ENCODE data around the gene BZW1.

Gene BZW1

DNA sequence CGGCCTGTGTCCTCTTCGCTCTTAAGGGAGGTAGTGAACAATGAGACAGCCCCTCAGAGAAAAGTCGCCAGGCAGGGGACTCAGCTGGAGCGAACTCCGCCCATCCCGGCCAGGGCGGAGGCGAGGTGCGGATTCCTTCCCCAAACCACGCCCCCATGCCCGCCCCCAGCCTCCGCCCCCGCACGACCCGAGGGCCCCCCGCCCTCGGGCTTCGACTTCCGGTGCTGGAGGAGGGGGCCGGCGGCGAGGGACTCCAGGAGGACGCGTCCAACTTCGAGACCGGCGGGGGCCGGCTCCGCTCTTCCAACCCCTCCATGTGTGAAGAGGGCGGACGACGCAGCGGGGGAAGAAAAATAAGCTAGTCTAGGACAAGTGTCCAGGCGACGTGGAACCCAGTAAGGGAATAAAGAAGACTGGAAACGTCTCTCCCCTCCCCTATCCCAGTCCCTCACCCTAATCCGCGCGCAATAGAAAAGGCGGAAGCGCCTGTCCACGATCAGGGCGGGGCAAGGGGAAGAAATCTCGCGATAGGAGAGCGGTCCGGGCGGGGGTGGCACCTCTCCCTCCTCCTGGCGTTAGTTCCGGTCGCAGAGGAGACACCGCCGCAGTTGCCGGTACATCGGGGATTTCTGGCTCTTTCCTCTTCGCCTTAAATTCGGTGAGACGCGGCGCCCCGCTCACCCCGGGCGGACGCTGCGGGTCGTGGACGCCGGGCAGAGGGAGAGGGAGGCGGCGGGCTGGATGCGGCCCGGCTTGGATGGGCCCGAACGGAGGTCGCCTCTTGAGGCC lies at the start of gene BZW1:
TSS of gene BZW1 (plus strand) at position 578 of the 789 bp plus-strand sequence. CDS start 1,308 bp downstream, outside the sequence.
- DNase-seq: peak; percentile 98

DNA sequence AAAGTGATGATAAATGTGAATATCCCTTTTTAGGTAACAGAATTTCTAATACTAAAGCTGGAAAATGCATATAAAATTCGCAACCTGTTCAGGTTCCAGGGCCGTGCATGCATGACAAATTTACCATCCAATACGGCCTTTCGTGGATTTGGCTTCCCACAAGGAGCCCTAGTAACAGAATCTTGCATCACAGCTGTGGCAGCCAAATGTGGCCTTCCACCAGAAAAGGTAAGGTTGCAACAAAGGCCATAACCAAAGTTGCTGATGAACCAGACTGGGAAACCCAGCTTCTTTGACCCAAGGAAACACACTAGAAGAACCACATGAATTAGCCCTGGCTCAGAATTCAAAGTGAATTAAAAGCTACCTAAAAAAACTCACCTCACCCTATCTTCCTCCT lies 49.6 kb upstream of the BZW1 start:
- no peak for DNase-seq

DNA sequence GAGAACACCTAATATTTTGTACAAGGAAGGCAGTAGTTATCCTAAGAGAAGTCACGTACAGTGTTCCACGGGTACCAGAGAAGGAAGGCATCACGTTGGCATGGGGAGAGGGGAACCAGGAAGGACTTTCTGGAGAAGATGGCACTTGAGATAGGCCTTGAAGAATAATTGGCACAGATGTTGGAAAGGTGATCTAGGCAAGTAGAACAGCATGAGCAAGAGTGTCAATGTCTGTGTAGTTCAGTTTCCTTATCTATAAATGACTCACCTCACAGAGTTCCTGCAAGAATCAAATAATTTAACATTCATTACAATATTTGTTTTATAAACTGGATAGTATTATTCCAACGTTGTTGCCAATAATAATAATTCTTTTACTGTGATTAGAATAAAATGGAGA lies 48.3 kb upstream of the BZW1 start:
- no peak for DNase-seq

DNA sequence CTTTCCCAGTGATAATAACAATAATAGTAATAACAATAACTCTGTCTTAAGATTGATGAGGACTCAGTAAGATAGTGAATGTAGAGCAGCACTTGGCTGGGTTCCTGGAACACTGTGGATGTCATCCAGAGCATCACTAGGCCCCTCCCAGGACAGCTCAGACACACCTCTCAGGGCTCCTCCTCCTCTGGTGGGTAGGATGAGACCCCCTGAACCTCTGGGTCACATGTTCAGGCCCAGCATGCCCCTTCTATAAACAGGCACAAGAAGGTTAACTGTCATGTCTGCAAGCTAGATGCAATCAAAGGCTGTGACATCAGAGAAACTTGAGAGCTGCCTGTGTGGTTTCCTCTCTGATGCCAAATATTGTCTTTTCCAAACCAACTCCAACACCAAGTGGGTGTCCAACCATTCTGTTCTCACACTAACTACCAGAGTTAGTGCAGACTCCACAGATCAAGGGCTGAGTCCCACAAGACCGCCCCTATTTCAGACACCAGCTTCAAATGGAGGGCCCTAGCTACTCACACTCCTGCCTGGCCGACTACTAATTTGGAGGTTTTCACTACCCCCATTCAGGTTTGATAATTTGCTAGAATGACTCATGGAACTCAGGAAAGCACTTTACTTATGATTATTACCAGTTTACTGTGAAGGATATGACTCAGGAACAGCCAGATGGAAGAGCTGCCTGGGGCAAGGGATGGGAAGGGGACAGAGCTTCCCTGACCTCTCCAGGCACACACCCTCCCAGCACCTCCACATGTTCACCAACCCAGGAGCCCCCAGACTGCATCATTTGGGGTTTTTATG lies 46.4 kb upstream of the BZW1 start:
- no peak for DNase-seq

DNA sequence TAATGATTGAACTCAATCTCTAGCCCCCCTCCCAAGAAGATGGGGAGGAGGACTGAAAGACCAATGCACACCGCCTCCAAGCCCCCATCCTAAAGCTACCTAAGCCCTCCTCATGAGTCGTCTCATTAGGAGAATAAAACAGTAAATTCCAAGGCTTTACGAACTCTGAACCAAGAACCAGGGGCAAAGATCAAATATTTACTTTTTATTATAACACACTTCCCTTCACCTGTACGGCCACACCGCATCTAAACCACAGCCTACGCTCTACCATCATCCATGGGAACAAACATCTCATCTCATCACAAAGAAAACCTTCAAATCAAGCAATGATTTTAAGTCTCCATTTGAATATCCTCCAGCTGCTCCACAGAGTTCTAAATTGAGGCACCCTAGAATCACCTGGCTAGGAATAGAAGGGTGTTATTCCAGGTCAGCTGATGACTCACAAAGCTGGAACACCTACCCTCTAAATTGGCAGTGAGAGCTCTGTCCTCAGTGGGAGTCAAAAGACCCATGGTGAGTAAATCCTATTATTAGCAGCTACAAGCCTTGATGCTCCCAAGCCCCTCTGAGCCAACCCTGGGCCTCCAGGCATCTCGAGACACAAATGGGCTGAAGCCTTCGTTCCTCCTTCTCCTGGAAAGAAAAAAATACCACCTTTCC lies 45.6 kb upstream of the BZW1 start:
- DNase-seq: no peak

DNA sequence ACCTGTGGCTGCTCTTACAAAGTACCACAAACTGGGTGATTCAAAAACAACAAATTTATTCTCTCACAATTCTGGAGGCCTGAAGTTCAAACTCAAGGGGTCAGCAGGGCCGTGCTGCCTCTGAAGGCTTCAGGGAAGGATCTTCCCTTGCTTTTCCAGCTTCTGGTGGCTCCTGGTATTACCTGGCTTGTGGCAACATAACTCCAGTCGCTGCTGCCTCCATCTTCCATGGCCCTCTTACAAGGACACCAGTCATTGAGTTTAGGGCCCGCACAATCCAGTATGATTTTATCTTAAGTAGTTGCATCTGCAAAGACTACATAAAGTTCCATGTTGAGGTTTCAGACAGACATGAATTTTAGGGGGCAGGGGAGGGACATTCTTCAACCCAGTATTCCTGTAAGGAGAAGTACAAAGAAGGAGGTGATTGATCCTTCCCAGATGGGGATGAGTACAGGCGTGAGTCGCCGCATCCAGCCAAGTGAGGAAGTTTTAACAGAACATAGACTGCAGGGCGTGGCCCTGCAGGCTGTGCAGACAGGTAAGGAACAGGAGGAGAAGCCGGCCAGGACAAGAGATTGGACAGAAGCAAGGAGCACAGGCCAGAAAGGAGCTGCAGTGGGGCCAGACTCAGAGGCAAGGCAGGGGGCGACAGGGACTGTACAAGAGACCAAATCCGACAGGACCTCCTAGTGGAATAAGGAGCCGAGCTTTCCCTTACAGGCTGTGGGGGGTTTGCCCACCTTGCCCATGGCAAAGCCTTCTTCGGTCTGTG lies 44.4 kb upstream of the BZW1 start:
- DNase-seq: no peak

DNA sequence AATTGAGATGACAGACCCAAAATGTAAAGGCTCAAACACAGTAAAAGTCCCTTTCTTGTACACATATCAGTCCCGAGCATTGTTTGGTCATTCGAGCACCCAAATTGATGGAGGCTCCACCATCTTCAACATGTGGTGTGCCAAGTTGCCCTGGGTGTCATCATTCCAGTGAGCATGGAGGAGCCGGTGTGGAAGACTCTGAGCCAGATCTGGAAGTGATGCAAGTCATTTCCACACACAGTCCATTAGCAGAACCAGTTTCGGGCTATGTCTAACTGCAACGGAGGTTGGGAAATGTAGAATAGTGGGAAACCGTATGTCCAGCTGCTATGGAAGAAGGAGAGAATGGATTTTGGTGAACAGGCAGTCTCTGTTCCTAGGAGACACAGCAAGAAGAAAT lies 40.9 kb upstream of the BZW1 start:
- no peak for DNase-seq

DNA sequence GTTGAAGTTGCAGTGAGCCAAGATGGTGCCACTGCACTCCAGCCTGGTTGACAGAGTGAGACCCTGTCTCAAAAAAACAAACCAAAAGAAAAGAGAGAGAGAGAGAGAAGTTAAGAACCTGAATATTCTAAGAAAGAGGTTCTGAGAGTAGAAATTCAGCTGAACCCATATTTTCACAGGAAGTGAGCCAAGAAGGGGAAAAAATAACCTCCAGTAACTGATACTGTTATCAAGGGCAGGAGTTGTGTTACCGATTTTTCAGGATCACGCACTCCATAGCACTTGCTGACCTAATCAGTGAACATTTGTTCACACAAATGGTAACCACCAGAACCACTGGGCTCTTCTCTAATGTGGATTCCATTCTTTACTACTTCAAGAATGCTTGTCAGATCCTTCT lies 39.1 kb upstream of the BZW1 start:
- no peak for DNase-seq

DNA sequence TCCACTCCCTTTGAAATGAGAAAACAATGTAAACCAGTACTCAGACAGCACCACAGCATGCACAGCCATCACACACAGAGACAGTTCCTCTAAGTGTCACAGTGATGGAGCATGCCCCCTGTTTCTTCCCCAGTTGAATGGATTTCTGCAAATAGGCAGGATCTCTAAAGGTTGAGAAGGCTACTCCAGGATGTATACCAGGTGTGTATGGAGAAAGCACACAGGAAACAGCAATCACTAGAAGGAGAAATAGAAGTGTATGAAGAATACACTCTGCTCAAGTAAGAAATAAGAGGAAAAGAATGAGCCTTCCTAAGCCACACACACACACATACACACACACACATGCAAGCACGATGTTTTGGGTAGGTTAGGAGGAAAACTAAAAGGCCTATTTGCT lies 38.6 kb upstream of the BZW1 start:
- DNase-seq: no peak

DNA sequence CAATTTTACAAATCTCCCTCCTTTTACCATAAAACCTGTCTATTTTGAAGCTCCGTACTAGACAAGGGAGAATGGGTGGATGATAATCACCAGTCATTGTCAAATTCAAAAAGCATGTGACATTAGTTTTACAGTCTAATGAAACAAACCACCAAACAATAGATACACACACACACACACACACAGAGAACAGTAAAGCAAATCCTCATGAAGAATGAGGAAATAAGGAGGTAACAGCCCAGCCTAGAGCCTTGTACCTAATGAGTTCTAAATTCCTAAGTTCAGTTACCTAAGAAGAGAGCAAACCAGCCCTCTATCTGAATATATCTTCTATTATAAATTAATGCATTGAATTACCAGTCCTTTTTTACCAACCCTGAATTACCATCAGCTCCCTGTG lies 36.8 kb upstream of the BZW1 start:
- DNase-seq: no peak

DNA sequence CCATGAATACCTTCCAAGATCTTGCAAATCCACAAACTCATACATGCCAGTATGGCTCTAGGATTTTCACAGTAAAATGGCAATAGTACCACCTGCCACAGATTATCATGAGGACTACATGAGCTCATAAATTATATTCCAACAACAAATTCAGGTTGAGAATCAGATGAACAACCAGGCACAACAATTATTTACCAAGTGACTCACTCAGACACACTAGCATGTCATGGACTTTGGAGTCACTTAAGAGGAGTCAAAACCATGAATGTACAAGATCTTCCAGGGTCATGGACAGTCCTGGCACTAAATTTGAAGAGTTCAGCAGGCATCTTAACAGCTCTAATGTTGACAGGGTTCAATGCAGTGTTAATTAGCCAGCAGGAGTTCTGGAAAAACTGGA lies 34.4 kb upstream of the BZW1 start:
- no peak for DNase-seq

DNA sequence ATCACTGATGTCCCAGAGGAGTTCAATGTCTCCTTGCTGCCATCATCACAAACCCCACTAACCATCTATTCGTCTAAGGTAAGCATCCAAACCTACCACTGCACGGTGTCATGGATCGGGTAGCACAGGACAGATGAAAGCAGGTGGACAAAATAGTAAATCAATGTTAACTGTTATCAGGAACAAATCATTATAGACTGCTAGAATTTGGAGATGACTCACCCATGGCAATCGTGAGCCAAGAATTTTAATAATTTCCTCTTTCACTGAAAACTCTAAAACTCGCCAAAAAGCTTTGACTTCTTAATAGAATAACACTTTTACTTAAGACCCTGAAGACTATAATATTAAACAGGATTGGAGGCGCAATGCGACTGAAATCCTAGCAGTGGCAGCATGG lies 33.7 kb upstream of the BZW1 start:
- DNase-seq: no peak

DNA sequence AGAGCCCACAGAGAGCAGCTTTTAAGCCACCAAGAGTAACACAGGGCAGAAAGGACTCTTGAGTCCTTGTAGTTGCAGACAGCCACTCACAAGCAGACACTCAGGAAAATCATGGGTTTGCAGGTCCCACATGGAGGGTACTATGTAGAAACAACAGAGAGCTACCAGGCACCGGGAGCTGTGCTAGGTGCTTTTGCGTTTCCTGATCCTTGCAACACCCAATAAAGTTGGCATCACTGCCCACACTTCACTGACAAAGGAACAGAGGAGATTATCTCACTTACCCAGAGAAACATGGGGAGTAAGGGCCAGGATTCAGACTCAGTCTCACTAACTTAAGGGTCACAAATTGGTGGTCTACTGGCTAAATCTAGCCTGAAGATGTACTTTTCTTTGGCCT lies 32.5 kb upstream of the BZW1 start:
- no peak for DNase-seq

DNA sequence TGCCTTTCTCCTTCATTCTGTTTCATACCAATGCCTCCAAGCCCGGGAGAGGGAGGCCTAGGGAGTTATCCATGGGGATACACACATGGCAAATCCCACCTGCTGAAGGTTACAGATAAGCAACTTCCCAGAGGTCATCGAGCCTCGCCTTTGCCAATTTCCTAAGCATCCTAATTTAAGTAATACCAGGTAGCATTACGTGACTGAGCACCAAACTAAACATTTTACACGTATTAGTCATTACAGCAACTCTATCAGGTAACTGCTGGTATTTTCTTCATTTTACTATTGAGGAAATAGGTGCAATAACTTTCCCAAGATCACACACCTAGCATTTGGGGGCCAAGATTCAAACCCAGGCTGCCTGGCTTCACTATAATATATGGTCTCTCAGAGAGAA lies 30.1 kb upstream of the BZW1 start:
- DNase-seq: no peak

DNA sequence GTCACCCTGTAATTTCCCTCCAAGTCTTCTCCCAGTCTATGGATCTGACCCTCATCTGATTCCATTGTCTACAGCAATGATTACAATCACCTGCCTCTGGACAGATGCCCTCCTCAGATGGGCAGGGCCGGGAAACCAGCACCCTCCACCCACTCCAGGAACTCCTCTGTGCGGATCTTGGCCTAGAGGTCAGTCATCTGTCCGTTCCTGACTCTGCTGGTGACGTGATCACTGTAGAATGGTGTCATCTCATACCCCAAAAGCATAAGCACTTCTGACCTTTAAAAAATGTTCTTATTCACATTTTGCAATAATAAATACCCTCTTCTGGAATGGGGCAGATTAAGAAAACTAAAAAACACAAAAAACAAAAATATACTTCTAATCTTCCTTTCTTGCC lies 29.5 kb upstream of the BZW1 start:
- no peak for DNase-seq

DNA sequence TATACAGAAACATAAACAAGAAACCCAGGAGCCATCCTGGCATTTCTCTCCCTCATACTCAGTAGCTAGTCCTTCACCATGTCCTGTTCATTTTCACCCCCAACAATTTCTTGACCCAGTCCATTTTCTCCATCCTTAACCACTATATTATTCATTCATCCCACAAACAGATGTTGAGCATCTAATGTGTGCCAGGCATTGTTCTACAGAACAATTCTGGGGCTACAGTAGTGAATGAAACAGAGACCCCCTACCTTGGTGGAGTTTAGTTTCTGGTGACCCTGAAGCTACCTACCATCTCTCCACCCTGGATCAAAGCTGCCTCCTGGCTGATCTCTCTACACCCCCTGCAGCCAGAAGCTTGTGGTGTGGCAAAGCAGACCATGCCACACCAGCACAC lies 27.5 kb upstream of the BZW1 start:
- DNase-seq: no peak

DNA sequence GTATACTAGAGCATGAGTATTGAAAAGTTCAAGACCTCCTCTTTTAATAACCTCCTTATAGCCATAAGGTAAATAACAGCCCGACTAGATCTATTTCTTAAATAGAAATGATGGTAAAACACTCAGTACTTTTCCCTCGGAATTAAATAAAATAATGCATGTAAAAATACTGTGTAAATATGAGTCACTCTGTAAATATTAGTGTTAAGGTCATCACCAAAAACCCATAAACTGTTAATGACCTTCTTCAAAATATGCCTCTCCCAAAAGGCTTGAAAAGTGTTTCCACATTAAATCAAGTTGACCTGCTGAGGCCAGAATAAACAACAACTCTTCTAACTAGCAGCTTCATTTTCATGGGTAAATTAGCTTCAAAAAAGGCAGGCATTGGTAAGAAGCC lies 25.3 kb upstream of the BZW1 start:
- no peak for DNase-seq

DNA sequence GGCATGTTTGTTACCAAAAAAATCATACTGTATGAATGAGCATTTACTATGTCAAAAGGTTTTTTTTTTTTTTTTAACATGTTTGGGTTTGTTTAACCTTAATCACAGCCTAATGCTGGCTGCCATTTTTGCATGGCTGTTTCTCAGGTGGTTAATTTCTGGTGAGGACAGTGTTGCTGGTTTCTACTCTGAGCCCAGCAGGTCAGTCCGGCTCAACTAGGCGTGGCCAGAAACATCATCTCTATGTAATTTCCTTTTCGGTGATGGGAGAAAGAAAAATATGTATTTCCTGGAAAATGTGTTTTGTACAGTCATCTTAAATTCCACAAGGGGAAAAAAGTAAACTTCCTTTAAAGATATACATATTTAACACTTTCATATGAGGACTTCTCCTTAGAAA lies 24.9 kb upstream of the BZW1 start:
- no peak for DNase-seq

DNA sequence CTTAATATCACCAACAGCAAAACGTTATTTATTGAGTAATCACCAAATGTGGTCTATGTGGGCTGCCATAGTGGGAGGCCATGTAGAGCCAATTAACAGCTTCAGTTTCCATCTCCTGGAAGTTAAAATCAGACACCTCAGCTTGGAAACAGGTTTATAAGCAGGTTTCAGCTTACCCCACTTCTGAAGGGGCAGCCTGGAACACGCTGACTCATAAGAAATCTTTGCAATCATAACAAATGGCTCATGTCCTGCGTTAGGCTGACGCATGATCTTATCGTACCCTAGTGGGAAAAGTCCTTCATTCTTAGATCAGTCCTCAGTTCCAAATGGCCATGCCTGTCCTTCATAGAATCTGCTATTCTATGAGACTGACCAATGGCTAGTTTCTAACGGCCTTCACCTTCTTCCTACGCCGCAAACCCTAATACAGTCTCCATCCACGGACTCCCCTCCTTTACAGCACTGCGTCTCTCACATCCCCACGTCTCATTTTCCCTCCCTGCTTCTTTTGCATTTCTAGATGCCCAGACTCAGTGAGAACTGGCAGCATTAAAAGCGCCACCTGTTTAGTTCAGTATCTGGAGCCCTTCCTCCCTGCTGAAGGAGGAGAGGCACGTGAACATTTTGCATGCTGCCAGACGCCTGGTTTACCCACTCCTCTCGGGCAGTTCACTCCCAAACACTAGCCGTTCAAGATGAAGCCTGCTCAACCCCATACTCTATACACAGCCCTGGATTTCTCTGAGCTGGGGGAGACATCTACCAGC lies 24.2 kb upstream of the BZW1 start:
- DNase-seq: no peak

DNA sequence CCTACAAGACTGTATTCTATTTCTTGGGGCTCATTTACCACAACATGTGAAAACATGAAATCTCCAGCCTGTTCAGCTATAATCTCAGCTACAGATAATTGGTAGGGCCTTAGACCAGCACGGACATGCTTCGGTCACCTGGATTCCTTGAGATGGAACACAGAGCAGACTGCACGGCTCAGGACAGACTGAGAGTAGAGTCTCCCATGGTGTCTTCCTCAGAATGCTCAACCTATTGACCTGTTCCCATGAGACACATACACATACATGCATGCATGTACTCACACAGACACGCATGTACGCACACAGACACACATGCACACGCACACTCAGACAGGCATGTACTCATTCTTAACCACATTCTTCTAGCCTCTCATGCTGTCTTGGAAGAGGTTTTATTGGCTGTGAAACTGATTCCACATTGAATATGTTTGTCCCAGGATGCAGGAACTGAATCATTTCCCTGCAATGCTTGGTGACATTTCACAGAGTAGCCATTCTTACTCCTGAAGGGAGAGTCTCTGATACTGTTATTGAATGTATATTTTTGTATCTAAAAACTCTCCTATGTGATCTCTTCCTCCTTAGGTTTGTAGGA lies 23.5 kb upstream of the BZW1 start:
- no peak for DNase-seq

DNA sequence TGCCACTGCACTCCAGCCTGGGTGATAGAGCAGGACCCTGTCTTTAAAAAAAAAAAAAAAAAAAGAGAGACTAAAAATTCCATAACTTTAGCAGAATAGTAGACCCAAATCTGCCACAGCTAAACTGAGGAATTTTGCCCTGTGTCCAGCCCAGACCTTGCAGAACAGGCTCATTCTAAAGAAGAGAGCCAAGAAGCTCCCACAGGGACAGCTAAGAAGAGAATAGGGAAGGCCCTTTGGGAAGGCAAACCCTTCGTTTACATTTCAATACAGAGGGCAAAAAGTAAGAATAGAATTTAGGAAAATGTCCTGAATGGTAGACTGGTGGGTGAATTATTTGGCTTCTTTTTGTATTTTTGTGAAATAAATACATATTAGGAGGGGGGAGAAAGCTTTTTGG lies 21.5 kb upstream of the BZW1 start:
- no peak for DNase-seq

DNA sequence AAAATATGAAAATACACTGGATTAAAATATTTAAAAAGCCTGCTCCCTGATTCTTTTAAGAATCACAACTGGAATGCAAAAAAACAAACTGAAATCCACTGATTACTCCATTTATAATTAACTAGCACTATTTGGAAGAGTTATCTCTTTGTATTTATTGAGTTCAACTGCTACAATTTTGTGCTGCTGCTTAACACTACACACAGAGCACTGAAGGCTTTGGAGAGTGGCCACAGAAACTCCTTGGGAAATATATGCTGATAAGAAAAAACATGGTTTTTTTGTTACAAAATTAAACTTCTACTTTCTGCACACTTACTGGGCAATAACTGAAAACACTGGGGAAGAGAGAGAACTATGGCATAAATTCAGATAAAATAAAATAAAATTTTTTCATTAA lies 19.8 kb upstream of the BZW1 start:
- DNase-seq: no peak

All from activated CD8-positive, alpha-beta memory T cell treated with anti-CD3 and anti-CD28 coated beads, Interleukin-2, amount 50 U/mL, for 4 hours (primary cell).